Measurements from ENCODE around the gene IL6R. TPM values are rescaled to one million over a fixed set of nuclear protein-coding genes. Genes with fewer than 3 reads are reported as not detected.

The IL6R gene
- total RNA-seq, 1 experiment from 2014 or later: 5.0 TPM

DNA sequence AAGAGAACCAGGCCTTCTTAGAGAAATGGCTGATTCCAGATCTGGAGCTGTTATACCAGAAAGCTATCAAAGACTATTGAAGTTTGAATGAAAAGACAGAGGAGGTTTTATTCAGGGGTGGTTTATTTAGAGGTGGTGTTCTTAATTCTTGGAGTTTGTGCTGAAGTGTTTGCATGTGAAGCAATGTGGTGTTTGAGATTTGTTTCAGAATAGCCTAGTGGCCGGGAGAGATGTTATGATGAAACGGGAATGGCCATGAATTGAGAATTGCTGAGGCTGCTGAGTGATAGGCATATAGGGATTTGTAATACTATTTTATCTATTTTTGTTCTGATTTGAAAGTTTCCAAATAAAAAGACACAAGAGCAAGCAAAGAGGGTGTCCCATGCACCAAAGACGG lies 107.6 kb downstream of the IL6R start:
- CTCF ChIA-PET: interaction anchor here (0.5 to 0.7 kb wide), 2 partner anchors 10 to 508 kb away, joined by 4 to 5 read pairs; no protein-coding TSS in a partner anchor
- peaks cover 80% of the 10 kb centered on the region for H3K27me3 Mint-ChIP-seq (ENCODE audit: unreplicated experiment)
- no peak overlapping the region for H3K27ac Mint-ChIP-seq (ENCODE audit: unreplicated experiment)
- no peak for DNase-seq
- no peaks in the 10 kb centered on the region for H3K4me1 Mint-ChIP-seq (ENCODE audit: low read depth, unreplicated experiment)
- TF ChIP-seq, protein P1, sequence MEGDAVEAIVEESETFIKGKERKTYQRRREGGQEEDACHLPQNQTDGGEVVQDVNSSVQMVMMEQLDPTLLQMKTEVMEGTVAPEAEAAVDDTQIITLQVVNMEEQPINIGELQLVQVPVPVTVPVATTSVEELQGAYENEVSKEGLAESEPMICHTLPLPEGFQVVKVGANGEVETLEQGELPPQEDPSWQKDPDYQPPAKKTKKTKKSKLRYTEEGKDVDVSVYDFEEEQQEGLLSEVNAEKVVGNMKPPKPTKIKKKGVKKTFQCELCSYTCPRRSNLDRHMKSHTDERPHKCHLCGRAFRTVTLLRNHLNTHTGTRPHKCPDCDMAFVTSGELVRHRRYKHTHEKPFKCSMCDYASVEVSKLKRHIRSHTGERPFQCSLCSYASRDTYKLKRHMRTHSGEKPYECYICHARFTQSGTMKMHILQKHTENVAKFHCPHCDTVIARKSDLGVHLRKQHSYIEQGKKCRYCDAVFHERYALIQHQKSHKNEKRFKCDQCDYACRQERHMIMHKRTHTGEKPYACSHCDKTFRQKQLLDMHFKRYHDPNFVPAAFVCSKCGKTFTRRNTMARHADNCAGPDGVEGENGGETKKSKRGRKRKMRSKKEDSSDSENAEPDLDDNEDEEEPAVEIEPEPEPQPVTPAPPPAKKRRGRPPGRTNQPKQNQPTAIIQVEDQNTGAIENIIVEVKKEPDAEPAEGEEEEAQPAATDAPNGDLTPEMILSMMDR (IDR thresholded peaks at IDR 0.05; ENCODE audit: unreplicated experiment): no peak
- intact Hi-C loops (cut with micrococcal nuclease; ENCODE audit: unreplicated experiment): no loop called here
- no peaks in the 10 kb centered on the region for H3K36me3 Mint-ChIP-seq (ENCODE audit: insufficient read depth, unreplicated experiment)
- H3K9me3 Mint-ChIP-seq (ENCODE audit: low read depth, unreplicated experiment): no peaks in the 10 kb centered on the region
- BruUV-seq (replicated peaks): no TSS peak
- no peak overlapping the region for H3K4me3 Mint-ChIP-seq (ENCODE audit: low read depth, unreplicated experiment)

DNA sequence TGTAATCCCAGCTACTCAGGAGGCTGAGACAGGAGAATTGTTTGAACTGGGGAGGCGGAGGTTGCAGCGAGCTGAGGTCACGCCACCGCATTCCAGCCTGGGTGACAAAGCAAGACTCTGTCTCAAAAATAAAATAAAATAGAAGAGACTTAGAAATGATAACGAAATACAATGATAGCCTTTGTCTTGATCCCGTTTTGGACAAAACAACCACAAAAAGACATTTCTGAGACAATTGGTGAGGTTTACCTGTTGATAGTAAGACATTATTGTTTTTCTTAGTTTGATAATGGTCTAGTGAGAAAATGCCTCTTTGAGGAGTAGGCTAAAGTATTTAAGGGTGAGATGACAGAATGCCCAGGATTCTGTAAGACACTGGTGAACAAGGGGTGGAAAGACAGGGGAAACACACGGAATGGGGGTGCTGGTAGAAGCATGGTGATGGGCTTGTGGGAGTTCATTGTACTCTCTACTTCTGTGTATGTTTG lies 109.0 kb downstream of the IL6R start:
- CTCF ChIA-PET: no interaction called here

GRCh38 chr1:154517661-154518060 lies 112.5 kb downstream of the IL6R start:
- intact Hi-C loops (cut with micrococcal nuclease; ENCODE audit: unreplicated experiment): no loop called here
- H3K27ac Mint-ChIP-seq (ENCODE audit: unreplicated experiment): no peak overlapping the region
- TF ChIP-seq, protein P1 (IDR thresholded peaks at IDR 0.05; ENCODE audit: unreplicated experiment): no peak
- CTCF ChIA-PET: no interaction called here
- DNase-seq: no peak
- H3K27me3 Mint-ChIP-seq (ENCODE audit: unreplicated experiment): peaks cover 83% of the 10 kb centered on the region
- no peaks in the 10 kb centered on the region for H3K9me3 Mint-ChIP-seq (ENCODE audit: low read depth, unreplicated experiment)
- H3K4me3 Mint-ChIP-seq (ENCODE audit: low read depth, unreplicated experiment): no peak overlapping the region
- no peaks in the 10 kb centered on the region for H3K36me3 Mint-ChIP-seq (ENCODE audit: insufficient read depth, unreplicated experiment)
- H3K4me1 Mint-ChIP-seq (ENCODE audit: low read depth, unreplicated experiment): no peaks in the 10 kb centered on the region
- no TSS peak for BruUV-seq (replicated peaks)

More for the DNA sequence above, 109.0 kb downstream of the IL6R start:
- Mint-ChIP-seq H3K4me1 (ENCODE audit: low read depth, unreplicated experiment) (no peaks in the 10 kb centered on the region), H3K9me3 (ENCODE audit: low read depth, unreplicated experiment) (no peaks in the 10 kb centered on the region), H3K4me3 (ENCODE audit: low read depth, unreplicated experiment) (no peak overlapping the region), H3K36me3 (ENCODE audit: insufficient read depth, unreplicated experiment) (no peaks in the 10 kb centered on the region), H3K27ac (ENCODE audit: unreplicated experiment) (no peak overlapping the region), H3K27me3 (ENCODE audit: unreplicated experiment) (peaks cover 70% of the 10 kb centered on the region)
- no TSS peak for BruUV-seq (replicated peaks)
- TF ChIP-seq, protein P1 (IDR thresholded peaks at IDR 0.05; ENCODE audit: unreplicated experiment): no peak
- no peak for DNase-seq
- intact Hi-C loops (cut with micrococcal nuclease; ENCODE audit: unreplicated experiment): no loop called here

Other genes with a start within 250 kb of the IL6R start
- gene TPM3, start 213.2 kb upstream of the IL6R start, total RNA-seq (2022): 564 and 582 TPM in 2 replicates
- gene CFAP141, start 199.0 kb upstream of the IL6R start, total RNA-seq (2022): not detected in 2 replicates
- 245 and 250 TPM in 2 replicates for gene UBAP2L, start 184.4 kb upstream of the IL6R start, total RNA-seq (2022)
- 112 and 129 TPM in 2 replicates for gene HAX1, start 132.7 kb upstream of the IL6R start, total RNA-seq (2022)
- not detected in 2 replicates for gene AQP10, start 84.2 kb upstream of the IL6R start, total RNA-seq (2022)
- 9.1 and 9.9 TPM in 2 replicates for gene ATP8B2, start 79.8 kb upstream of the IL6R start, total RNA-seq (2022)
- not detected in 2 replicates for gene TDRD10, start 96.9 kb downstream of the IL6R start, total RNA-seq (2022)
- not detected in 2 replicates for gene SHE, start 97.1 kb downstream of the IL6R start, total RNA-seq (2022)
- 96.7 and 108 TPM in 2 replicates for gene UBE2Q1, start 153.3 kb downstream of the IL6R start, total RNA-seq (2022)
- gene CHRNB2, start 162.4 kb downstream of the IL6R start, total RNA-seq (2022): 0.07 and 0.22 TPM in 2 replicates
- gene ADAR, start 202.8 kb downstream of the IL6R start, total RNA-seq (2022): 298 and 388 TPM in 2 replicates

Data from Calu3 (cell line).